HL-60/S4 treated with retinoic acid at 250 ng/mL for 4 days and 3 days (cell line): ENCODE data around the gene GLRX2.
"Not testable (repeated sequence)": the region's sequence is repeated elsewhere in the genome, so short reads cannot be mapped to it uniquely, and the experiment has no call there.

Experiments
- in situ Hi-C: fragments of 300-500 bp; cut with MboI; formaldehyde crosslinking; loops from 2 replicates; pipeline ENCODE4 v1.7.0; 2022; ENCODE audit warnings: low sequenced_read_pairs

GLRX2 gene

GRCh38 chr1:193066606-193067005, 38.6 kb downstream of the GLRX2 start:
- in situ Hi-C loops, result no loop called here

DNA sequence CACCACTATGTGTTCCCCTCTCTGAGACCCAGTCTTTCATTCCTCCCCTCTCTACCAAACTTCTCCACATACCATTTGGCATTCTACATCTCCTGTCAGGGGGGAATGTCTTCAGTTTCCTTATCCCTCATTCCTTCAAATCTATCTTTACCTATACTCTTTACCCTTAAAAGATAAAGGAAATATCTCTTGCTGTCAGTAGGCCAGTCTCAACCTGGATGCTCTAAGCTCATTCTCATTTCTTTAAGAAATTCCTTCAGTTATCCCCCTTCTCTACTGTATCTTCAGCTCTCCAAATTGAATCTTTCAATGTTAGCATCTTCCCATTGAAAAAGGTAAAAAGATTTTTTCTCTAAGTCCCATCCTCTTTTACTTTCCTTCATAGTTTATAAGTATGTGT, 39.3 kb downstream of the GLRX2 start:
- in situ Hi-C loops, result no loop called here

- in situ Hi-C loops, result no loop called here
These were observed 42.3 kb downstream of the GLRX2 start for GRCh38 chr1:193062698-193063463.

DNA sequence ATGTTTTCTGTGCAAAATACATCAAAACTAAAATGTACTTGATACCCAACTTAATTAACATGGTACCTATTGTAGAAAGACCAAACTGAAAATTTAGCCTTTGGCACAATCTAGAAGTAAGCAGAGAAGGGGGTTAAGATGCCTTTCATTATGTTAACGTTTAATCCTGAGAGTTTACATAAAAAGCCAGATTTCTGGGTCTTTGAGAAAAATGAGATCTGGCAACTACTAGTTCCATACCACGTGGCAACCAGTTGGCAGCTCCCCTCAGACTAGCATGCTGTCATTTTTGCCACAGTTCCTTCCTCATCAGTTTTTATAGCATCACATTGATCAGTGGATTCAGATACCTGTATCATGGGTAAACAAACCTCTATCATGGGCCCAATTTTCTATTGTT, 44.3 kb downstream of the GLRX2 start:
- in situ Hi-C loops, result no loop called here

- in situ Hi-C loops, result no loop called here
These were observed 44.8 kb downstream of the GLRX2 start for GRCh38 chr1:193060406-193060805.

DNA sequence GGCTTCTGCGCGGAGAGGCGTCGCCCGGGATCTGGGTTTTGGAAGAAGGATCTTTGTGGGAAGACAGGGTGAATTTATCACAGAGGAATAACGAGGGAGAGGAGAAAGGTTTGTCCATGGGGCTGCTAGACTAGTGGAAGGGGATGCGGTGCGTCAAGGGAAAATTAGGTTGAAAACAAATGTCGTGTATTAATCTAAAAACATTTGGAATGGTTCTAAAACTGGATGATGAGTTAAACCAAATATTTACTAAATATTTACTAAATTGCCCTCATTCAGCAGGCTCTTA, 45.2 kb downstream of the GLRX2 start:
- in situ Hi-C loops, result no loop called here

- in situ Hi-C loops, result no loop called here
These were observed 45.7 kb downstream of the GLRX2 start, which contains the start of the genes RO60 and UCHL5 for GRCh38 chr1:193059282-193060114. TSS of gene RO60 (plus strand) at chr1:193059612. CDS start at chr1:193069055, 9,443 bp downstream. TSS of gene UCHL5 (minus strand) at chr1:193059360. CDS start at chr1:193059260, 100 bp downstream.

DNA sequence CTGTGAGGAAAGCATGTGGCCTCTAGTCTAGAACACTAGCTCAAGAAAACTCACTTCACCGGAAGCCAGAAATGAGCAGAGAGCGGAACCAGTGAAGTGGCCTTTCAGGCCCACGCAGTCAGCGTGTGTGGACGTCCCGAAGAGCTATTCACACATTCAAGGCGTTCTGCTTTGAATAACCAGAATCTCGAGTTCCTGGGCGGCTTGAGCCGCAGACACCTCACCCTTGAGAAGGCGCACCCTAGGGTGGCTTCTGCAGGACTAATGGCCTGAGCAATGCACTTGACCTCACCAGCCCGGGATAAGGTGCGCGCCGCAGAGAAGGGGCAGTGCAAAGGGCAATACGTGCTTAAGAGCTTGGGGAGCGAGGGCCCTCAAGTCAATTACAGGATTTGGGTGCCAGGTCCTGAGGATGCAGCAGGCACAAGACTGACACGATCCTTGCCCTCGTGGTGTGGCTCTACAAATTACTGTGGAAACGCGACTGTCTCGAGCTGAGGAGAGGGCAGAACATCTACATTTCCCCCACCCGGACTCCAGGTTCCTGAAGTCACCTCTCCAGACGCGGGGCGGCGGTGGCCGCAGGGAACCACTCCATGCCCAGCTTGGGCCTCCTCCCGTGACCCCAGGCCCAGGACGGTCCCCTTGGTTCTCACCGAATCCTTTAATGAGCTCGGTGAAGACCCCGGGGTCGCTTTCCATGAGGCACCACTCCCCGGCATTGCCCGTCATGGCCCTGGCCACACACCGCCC, 46.5 kb downstream of the GLRX2 start:
- in situ Hi-C loops, result no loop called here

GRCh38 chr1:193054169-193054675, 51.0 kb downstream of the GLRX2 start:
- in situ Hi-C loops, result no loop called here

DNA sequence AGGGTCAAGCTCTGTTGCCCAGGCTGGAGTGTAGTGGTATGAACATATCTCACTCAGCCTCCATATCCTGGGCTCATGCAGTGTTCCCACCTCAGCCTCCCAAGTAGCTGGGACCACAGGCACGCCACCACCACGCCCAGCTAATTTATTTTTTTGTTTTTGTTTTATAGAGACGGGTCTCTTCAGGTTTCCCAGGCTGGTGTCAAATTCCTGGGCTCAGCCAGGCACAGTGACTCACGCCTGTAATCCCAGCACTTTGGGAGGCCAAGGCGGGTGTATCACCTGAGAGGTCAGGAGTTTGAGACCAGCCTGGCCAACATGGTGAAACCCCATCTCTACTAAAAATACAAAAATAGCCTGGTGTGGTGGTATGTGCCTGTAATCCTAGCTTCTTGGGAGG, 56.3 kb downstream of the GLRX2 start:
- in situ Hi-C loops, result not testable (repeated sequence)
